ENCODE results near the gene DMD.

DNA sequence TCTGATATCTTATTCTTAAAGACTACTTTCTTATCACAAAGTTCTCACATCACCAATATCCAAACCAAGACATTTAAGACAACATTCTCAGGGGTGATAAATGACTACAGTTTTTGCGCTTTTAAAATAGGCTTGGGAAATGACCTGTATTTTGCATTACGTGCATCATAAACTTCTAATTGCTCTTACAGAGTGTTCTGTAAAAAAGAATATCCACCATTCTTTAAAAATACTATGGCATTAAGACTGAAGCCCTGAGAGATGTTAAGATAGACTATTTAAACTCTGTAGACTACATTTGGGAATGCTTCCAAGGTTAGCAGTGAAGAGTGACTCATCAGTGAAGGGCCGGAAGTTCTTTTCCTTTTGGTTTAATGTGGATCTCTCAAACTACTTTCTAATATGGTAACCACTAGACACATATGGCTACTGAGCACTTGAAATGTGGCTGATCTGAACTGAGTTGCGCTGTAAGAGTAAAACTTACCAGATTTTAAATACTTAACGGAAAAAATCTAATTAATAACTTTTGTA is 1620.7 kb downstream of the DMD start:
- TF ChIP-seq, protein P1, sequence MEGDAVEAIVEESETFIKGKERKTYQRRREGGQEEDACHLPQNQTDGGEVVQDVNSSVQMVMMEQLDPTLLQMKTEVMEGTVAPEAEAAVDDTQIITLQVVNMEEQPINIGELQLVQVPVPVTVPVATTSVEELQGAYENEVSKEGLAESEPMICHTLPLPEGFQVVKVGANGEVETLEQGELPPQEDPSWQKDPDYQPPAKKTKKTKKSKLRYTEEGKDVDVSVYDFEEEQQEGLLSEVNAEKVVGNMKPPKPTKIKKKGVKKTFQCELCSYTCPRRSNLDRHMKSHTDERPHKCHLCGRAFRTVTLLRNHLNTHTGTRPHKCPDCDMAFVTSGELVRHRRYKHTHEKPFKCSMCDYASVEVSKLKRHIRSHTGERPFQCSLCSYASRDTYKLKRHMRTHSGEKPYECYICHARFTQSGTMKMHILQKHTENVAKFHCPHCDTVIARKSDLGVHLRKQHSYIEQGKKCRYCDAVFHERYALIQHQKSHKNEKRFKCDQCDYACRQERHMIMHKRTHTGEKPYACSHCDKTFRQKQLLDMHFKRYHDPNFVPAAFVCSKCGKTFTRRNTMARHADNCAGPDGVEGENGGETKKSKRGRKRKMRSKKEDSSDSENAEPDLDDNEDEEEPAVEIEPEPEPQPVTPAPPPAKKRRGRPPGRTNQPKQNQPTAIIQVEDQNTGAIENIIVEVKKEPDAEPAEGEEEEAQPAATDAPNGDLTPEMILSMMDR (IDR thresholded peaks at IDR 0.05; ENCODE audit: low read depth, low read length) = no peak
- TF ChIP-seq EZH2phosphoT487 (IDR thresholded peaks at IDR 0.05; ENCODE audit: low read depth) = no peak

Measured in OCI-LY3 (cell line).